Upper lobe of left lung (tissue), 6 donors: ENCODE measurements around the gene FKTN. TPM values are rescaled to one million over a fixed set of nuclear protein-coding genes. Genes with fewer than 3 reads are reported as not detected.

ENCODE experiments used
- ATAC-seq, 2 donors: fragments of 200-7000 bp; cut with Tn5 transposase; one replicate each; pipeline ENCODE4 v1.9.1; 2022; ENCODE audit warnings: mild to moderate bottlenecking in 2 of 2, moderate library complexity in 2 of 2; ENCODE audit not compliant: low FRiP score in 2 of 2
- DNase-seq, 2 donors: peaks; one replicate each; pipeline ENCODE4 v3.0.0-alpha.2; 2019 to 2020
- H3K27ac ChIP-seq, 4 donors: fragments of 200-600 bp; sonication (generic); one replicate each; pipeline ENCODE4 v1.5.1; 2016 to 2019
- H3K27me3 ChIP-seq, 4 donors: fragments of 200-600 bp; sonication (generic); one replicate each; pipeline ENCODE4 v1.5.1; 2017 to 2019
- H3K36me3 ChIP-seq, 4 donors: fragments of 200-600 bp; sonication (generic); one replicate each; pipeline ENCODE4 v1.5.1; 2016 to 2019
- H3K4me1 ChIP-seq, 4 donors: fragments of 200-600 bp; sonication (generic); one replicate each; pipeline ENCODE4 v1.5.1; 2018 to 2019
- H3K4me3 ChIP-seq, 4 donors: fragments of 200-600 bp; sonication (generic); one replicate each; pipeline ENCODE4 v1.5.1; 2017 to 2019; ENCODE audit warnings: mild to moderate bottlenecking in 2 of 4, moderate library complexity in 1 of 4
- H3K9me3 ChIP-seq, 4 donors: fragments of 200-600 bp; sonication (generic); one replicate each; pipeline ENCODE4 v1.5.1; 2018 to 2019
- CTCF ChIP-seq, 6 experiments: fragments of 450-650 bp in 4 of 6; fragments of 200-600 bp in 2 of 6; sonication (generic) in 2 of 6; IDR thresholded peaks; one replicate each; pipeline ENCODE4 v1.5.1; 2016 to 2019; ENCODE audit warnings: antibody characterized with exemption in 6 of 6
- EP300 ChIP-seq, 4 donors: sonication (generic); formaldehyde crosslinking; IDR thresholded peaks; one replicate each; pipeline ENCODE4 v1.5.1; 2017; ENCODE audit warnings: antibody characterized with exemption in 4 of 4, control low read depth in 2 of 4
- POLR2A ChIP-seq, 4 donors: fragments of 450-650 bp; IDR thresholded peaks; one replicate each; pipeline ENCODE4 v1.5.1; 2016 to 2017; ENCODE audit warnings: antibody characterized with exemption in 4 of 4, mild to moderate bottlenecking in 2 of 4
- POLR2AphosphoS5 ChIP-seq, 2 donors: sonication (generic); formaldehyde crosslinking; IDR thresholded peaks; one replicate each; pipeline ENCODE4 v1.5.1; 2017; ENCODE audit warnings: antibody characterized with exemption in 2 of 2
- WGBS, 2 donors: methylation state at CpG; one replicate each; pipeline ENCODE4 v1.1.5; 2017 to 2018; 5-methylcytosine and 5-hydroxymethylcytosine counted together
- total RNA-seq, 6 donors: library from RNA; depleted of rRNA in 4 of 6; stranded (reverse); fragments of >200 nt in 4 of 6; gene quantifications; one replicate each; pipeline versions ENCODE4 v1.1.0 to v1.2.1, GENCODE V29; 2016 to 2021
- donor health status: DM: no; HTN: no; CAD: no; lungs with moderate emphysema.
- donor health status: DM: no; HTN: yes; CAD: no; lungs with severe emphysema.

FKTN gene
- total RNA-seq, 6 donors from 2014 or later, result 3.8 to 11.5 (median 8.3) TPM

GRCh38 chr9:105678781-105679180 lies 120.8 kb downstream of the FKTN start:
- Histone ChIP-seq H3K27me3 (no peaks in the 10 kb centered on the region), H3K27ac (no peak overlapping the region), H3K9me3 (no peaks in the 10 kb centered on the region), H3K36me3 (no peaks in the 10 kb centered on the region), H3K4me1 (no peaks in the 10 kb centered on the region), H3K4me3 (no peak overlapping the region)
- no peak for DNase-seq
- no peak for TF ChIP-seq POLR2AphosphoS5 (IDR thresholded peaks at IDR 0.05)
- TF ChIP-seq POLR2A (IDR thresholded peaks at IDR 0.05), result no peak
- TF ChIP-seq CTCF (IDR thresholded peaks at IDR 0.05), result no peak
- no peak for TF ChIP-seq EP300 (IDR thresholded peaks at IDR 0.05)
- no peak for ATAC-seq
- 48 to 52% methylated on average over 1 of the region's 1 CpG for WGBS, 2 donors

GRCh38 chr9:105679257-105680022 lies 121.5 kb downstream of the FKTN start:
- Histone ChIP-seq H3K27ac (no peak overlapping the region), H3K36me3 (no peaks in the 10 kb centered on the region), H3K4me1 (no peaks in the 10 kb centered on the region), H3K4me3 (no peak overlapping the region), H3K27me3 (no peaks in the 10 kb centered on the region), H3K9me3 (no peaks in the 10 kb centered on the region)
- no peak for DNase-seq
- WGBS, 2 donors, result 66 to 73% methylated on average over 8 of the region's 8 CpGs
- no peak for TF ChIP-seq POLR2A (IDR thresholded peaks at IDR 0.05)
- no peak for TF ChIP-seq EP300 (IDR thresholded peaks at IDR 0.05)
- TF ChIP-seq CTCF (IDR thresholded peaks at IDR 0.05), result no peak
- TF ChIP-seq POLR2AphosphoS5 (IDR thresholded peaks at IDR 0.05), result no peak
- ATAC-seq, result no peak

GRCh38 chr9:105681313-105681712 lies 123.4 kb downstream of the FKTN start:
- Histone ChIP-seq H3K4me1 (no peaks in the 10 kb centered on the region), H3K4me3 (no peak overlapping the region), H3K9me3 (no peaks in the 10 kb centered on the region), H3K27ac (no peak overlapping the region), H3K27me3 (no peaks in the 10 kb centered on the region), H3K36me3 (no peaks in the 10 kb centered on the region)
- WGBS, 2 donors, result 87 to 91% methylated on average over 2 of the region's 2 CpGs
- TF ChIP-seq POLR2A (IDR thresholded peaks at IDR 0.05), result no peak
- ATAC-seq (no peak), DNase-seq (no peak)

- WGBS, 2 donors, result 93 to 100% methylated on average over 1 of the region's 1 CpG
- no peak overlapping the region for H3K4me3 ChIP-seq
- no peak for ATAC-seq
- H3K27me3 ChIP-seq, result no peaks in the 10 kb centered on the region
- H3K27ac ChIP-seq, result no peak overlapping the region
- DNase-seq, result no peak
- TF ChIP-seq CTCF (IDR thresholded peaks at IDR 0.05) (no peak), POLR2A (IDR thresholded peaks at IDR 0.05) (no peak), EP300 (IDR thresholded peaks at IDR 0.05) (no peak), POLR2AphosphoS5 (IDR thresholded peaks at IDR 0.05) (no peak)
- no peaks in the 10 kb centered on the region for H3K4me1 ChIP-seq
- H3K9me3 ChIP-seq, result no peaks in the 10 kb centered on the region
- H3K36me3 ChIP-seq, result no peaks in the 10 kb centered on the region
These were observed 123.8 kb downstream of the FKTN start for GRCh38 chr9:105681724-105682123.

GRCh38 chr9:105683688-105684275 lies 125.9 kb downstream of the FKTN start:
- TF ChIP-seq EP300 (IDR thresholded peaks at IDR 0.05) (no peak), POLR2AphosphoS5 (IDR thresholded peaks at IDR 0.05) (no peak), CTCF (IDR thresholded peaks at IDR 0.05) (no peak), POLR2A (IDR thresholded peaks at IDR 0.05) (no peak)
- H3K27me3 ChIP-seq, result no peaks in the 10 kb centered on the region
- H3K36me3 ChIP-seq, result no peaks in the 10 kb centered on the region
- WGBS, 2 donors, result 70 to 78% methylated on average over 1 of the region's 1 CpG
- ATAC-seq (no peak), DNase-seq (no peak)
- no peak overlapping the region for H3K27ac ChIP-seq
- no peaks in the 10 kb centered on the region for H3K9me3 ChIP-seq
- no peaks in the 10 kb centered on the region for H3K4me1 ChIP-seq
- no peak overlapping the region for H3K4me3 ChIP-seq
